HL-60/S4 treated with retinoic acid at 250 ng/mL for 4 days and 3 days (cell line): Measurements from ENCODE around the gene GPR62.

Experiments
- in situ Hi-C: fragments of 300-500 bp; cut with MboI; formaldehyde crosslinking; loops from 2 replicates; pipeline ENCODE4 v1.7.0; 2022; ENCODE audit warnings: low sequenced_read_pairs

GPR62 gene

DNA sequence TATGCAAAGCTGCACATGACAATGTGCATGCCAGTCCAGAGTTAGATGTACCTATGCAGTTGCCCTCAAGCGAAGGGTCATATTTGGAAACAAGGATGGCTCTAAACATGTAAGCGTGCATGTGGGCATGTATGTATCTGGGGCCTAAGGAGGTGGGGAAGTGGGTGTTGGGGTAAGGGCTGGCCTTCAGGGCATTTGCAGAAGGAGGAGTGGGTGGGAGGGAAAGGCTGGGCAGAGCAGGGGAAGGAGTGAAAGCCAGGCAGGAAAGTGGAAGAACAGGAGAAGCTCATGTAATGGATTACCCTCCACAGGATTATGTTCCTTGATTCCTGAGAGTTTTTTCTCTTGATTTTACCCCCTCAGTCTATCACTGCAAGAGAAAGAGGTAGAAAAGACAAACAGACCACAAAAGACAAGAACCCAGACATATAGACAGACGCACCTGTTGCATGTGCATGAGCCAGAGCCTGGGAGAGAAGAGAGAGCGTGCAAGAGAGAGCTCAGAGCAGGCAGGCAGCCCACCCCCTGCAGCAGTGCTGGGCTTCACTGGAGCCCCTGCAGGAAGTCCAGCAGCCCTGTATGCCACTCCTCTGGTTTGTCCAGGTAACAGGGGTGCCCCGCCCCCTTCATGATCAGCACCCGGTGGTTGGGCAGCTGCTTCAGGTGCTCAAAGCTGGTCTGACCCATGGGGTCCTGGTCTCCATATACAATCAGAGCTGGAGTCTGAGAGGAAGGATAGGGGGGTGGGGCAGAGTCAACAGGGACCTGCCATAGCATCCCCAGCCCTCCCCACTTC, 13.9 kb downstream of the GPR62 start:
- in situ Hi-C loops, result no loop called here

- in situ Hi-C loops, result no loop called here
Observed at GRCh38 chr3:51969841-51970240, 14.7 kb downstream of the GPR62 start.

- in situ Hi-C loops, result no loop called here
Observed at GRCh38 chr3:51970606-51971300, 15.6 kb downstream of the GPR62 start.

- in situ Hi-C loops, result no loop called here
Observed at GRCh38 chr3:51971350-51971749, 16.2 kb downstream of the GPR62 start.

DNA sequence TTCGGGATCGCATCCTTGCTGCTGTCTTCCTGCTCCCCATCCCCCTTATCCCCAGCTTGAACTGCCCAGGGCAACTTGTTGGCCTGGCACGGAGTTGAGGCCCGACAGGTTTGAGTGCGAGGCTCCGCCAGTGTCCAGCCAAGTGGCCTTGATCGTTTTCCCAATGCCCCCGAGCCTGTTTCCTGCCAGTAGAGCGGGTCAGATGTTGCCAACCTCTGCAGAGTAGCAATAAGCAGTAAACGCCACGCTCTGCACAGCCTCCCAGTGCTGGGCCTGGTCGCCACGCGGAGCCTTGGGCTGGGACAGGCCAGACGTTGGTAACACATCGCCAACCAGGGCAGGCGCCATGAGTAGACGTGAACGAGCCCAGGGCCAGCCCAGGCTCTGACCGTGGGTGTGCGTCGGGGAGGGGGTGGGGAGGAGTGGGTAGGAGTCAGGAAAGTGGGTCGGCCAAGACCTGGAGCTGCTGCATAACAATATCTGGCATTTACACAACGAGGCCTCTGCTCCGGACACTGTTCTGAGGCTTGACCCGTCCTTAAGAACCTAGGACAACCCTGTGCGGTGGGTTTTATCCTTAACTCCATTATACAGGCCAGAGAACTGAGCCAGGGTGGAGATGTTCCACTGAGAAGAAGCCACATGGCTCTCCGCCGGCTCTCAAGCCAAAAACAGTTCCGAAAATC, 19.2 kb downstream of the GPR62 start:
- in situ Hi-C loops, result no loop called here

GRCh38 chr3:51974963-51975851, 20.0 kb downstream of the GPR62 start, which contains the start of gene ABHD14A:
TSS of gene ABHD14A (plus strand) at chr3:51975064. CDS start at chr3:51975136, 72 bp downstream.
- in situ Hi-C loops, result no loop called here

- in situ Hi-C loops, result no loop called here
Observed at GRCh38 chr3:51975852-51976549, 20.8 kb downstream of the GPR62 start.

DNA sequence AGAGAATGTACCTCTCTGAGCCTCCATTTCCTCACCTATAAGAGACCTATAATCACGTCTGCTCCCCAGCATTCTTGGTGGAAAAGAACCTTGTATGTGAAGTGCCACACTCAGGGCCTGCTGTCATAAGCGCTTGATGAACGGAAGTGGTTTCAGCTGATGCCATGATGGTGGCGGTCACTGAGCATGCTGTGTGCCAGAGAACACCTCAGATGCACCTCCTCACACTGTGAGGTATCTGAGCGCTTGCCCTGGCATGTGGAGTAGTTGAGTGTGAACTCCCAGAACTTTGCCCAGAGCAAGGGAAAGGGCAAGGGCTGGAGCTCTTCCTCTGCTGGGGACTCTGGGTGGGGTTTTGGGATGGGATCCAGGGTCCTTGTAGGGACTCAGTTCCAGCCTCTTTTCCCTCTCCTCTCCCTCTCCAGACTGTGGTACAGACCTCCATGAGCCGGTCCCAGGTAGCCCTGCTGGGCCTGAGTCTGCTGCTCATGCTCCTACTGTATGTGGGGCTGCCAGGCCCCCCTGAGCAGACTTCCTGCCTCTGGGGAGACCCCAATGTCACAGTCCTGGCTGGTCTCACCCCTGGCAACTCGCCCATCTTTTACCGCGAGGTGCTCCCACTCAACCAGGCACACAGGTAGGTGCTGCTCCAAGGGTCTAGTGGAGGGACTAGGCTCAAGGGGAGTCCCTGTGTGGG, 22.4 kb downstream of the GPR62 start:
- in situ Hi-C loops, result no loop called here

- in situ Hi-C loops, result no loop called here
Observed at GRCh38 chr3:51978143-51978502, 22.9 kb downstream of the GPR62 start.

- in situ Hi-C loops, result no loop called here
Observed at GRCh38 chr3:51980253-51980652, 25.1 kb downstream of the GPR62 start.

- in situ Hi-C loops, result no loop called here
Observed at GRCh38 chr3:51982352-51982837, 27.2 kb downstream of the GPR62 start.

DNA sequence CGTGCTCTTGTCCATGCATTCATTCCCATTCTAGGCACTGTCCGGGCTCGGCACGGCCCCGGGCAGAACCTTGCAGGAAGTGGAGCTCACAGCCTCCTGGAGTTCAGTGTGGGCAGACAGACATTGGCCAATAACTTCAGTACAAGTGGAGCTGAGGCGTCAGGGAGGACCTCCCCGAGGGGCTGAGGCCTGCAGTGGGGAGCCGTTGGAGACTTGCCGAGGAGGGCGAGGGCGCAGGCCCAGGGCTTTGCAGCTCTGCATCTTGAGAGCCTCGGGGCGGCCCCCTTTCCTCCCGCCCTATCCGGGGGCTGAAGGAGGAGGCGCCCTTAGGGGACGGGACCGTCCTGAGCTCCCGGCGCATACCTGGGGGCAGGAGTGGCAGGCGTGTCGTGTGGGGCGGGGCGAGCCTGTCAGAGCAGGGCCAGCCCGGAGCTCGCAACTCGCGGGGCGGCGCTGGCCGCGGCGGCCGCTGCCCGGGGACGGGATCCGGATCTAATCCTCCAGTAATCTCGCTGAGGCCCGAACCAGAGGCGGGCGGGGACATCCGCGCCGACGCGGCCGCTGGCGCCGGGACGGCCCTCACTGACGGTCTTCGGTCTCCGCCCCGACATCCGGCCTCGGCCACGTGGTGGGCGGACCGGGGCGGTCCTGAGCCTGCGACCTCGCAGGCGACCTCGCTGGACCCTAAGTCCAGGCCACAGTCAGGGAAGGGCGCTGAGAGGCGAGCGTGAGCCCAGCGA, 27.8 kb downstream of the GPR62 start, which contains the start of gene ACY1:
TSS of gene ACY1 (plus strand) at position 698 of the 740 bp plus-strand sequence. CDS start 530 bp downstream, outside the sequence.
- in situ Hi-C loops, result no loop called here

DNA sequence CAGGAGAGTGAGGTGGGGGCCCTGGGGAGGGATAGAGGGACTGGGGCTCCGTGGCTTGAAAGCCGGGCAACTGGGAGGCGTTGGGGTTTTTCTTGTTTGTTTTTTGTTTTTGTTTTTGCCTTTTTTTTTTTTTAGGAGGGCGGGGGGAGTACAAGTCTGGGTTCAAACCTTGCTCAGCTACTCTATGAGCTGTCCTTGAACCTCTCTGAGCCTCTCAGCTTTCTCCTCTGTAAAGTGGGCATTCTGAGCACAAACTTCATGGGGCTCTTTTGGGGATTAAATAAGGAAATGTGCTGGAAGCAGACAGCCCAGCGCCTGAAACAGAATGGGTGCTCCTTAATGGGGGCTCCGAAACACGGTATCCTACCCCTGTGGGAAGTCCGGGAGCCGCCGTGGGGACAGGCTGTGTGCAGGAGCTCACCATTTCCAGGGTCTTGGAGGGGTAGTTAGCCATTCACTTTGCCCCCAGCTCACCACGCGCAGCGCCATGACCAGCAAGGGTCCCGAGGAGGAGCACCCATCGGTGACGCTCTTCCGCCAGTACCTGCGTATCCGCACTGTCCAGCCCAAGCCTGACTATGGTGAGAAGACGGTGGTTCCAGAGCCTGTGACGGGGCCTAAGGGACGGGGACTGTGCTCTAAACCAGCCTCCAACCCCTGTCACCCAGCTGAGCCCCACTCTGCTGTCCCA, 28.5 kb downstream of the GPR62 start:
- in situ Hi-C loops, result no loop called here

DNA sequence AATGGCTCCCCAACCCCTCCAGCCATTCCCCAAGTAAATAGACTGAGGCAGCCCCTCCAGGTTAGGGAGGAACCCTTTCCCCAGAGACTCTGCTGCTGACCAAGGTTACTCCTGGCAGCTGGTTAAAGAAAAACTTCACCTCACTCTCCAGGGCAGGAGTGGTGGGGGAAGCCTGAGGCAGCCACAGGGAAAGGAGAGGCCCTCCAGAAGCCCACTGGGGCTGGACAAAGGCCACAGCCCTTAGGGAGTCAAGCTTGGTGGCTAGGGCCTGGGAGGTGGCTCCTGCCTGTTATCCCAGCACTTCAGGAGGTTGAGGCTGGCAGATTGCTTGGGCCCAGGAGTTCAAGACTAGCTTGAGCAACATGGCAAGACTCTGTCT, 29.1 kb downstream of the GPR62 start:
- in situ Hi-C loops, result no loop called here

- in situ Hi-C loops, result no loop called here
Observed at GRCh38 chr3:51985063-51985462, 29.9 kb downstream of the GPR62 start.

- in situ Hi-C loops, result no loop called here
Observed at GRCh38 chr3:51986010-51986947, 31.1 kb downstream of the GPR62 start.

GRCh38 chr3:51987568-51987967, 32.4 kb downstream of the GPR62 start:
- in situ Hi-C loops, result no loop called here
